Psoas muscle (tissue), 8 donors: ENCODE data around the gene UACA. TPM values are rescaled to one million over a fixed set of nuclear protein-coding genes. Genes with fewer than 3 reads are reported as not detected.

ENCODE experiments used
- ATAC-seq, 4 donors: fragments of 200-7000 bp; cut with Tn5 transposase; one replicate each; pipeline ENCODE4 v1.9.1; 2020; ENCODE audit warnings: moderate library complexity in 3 of 4, mild to moderate bottlenecking in 2 of 4
- DNase-seq, 2 donors: peaks; one replicate each; pipeline ENCODE4 v3.0.0-alpha.2; 2020
- H3K27ac ChIP-seq: fragments of 200-600 bp; one replicate; pipeline ENCODE4 v1.8.0; 2022
- H3K27me3 ChIP-seq, 3 donors: fragments of 200-600 bp in 1 of 3; one replicate each; pipeline versions ENCODE4 v1.6.1 to v1.8.0; 2013 to 2022; ENCODE audit warnings: low read length in 2 of 3, mild to moderate bottlenecking in 2 of 3, moderate library complexity in 1 of 3; ENCODE audit not compliant: insufficient read depth in 3 of 3
- H3K36me3 ChIP-seq, 2 donors: fragments of 200-600 bp in 1 of 2; one replicate each; pipeline versions ENCODE4 v1.6.1 to v1.8.0; 2013 to 2022; ENCODE audit warnings: low read depth in 1 of 2, mild to moderate bottlenecking in 1 of 2, moderate library complexity in 1 of 2; ENCODE audit not compliant: insufficient read depth in 1 of 2
- H3K4me1 ChIP-seq: fragments of 200-600 bp; one replicate; pipeline ENCODE4 v1.8.0; 2022
- H3K4me3 ChIP-seq: fragments of 200-600 bp; one replicate; pipeline ENCODE4 v1.8.0; 2022; ENCODE audit warnings: mild to moderate bottlenecking
- H3K9me3 ChIP-seq: fragments of 200-600 bp; one replicate; pipeline ENCODE4 v1.8.0; 2022
- CTCF ChIP-seq: fragments of 200-600 bp; IDR thresholded peaks from one replicate; pipeline ENCODE4 v1.8.0; 2022; ENCODE audit warnings: antibody characterized with exemption
- WGBS, 3 donors: extraction: QIAGEN DNeasy Blood & Tissue Kit; methylation state at CpG; one replicate each; pipeline versions ENCODE4 v1.1.6 to v1.1.7; 2013; 5-methylcytosine and 5-hydroxymethylcytosine counted together
- intact Hi-C, 2 donors: fragments of 100-400 bp; cut with DNase I; formaldehyde crosslinking; loops; one replicate each; pipeline versions ENCODE4 v1.11.0 to v1.14.2; 2022
- polyA plus RNA-seq, 3 donors: library from polyadenylated mRNA; stranded (reverse); fragments of 200-250 nt; gene quantifications; one replicate each; pipeline ENCODE4 v1.2.3, GENCODE V29; 2013
- total RNA-seq, 4 donors: library from RNA; stranded (reverse); fragmentation: NEBNext Ultra II Directional in 2 of 4; extraction: Animal tissue kit (Norgen Biotek cat#: 25700) in 2 of 4; gene quantifications; one replicate each; pipeline versions ENCODE4 v1.2.1 to v1.2.4, GENCODE V29; 2021 to 2023
- donor health status: healthy with polysubstance abuse.
- donor health status: DM: no; HTN: no; CAD: no; lungs with moderate emphysema.
- donor health status: Bipolar disorder and iron deficiency.
- donor health status: healthy.
- donor health status: DM: yes; HTN: yes; CAD: no.
- donor health status: DM: no; HTN: no; CAD: no.
- donor health status: DM: no; HTN: no; CAD: no.
- donor health status: DM: yes; HTN: yes; CAD: no.

Gene UACA
- total and polyA plus RNA-seq, 7 donors: 17.0 to 426 (median 138) TPM

GRCh38 chr15:70633103-70633831 is 130.1 kb downstream of the UACA start:
- H3K27ac ChIP-seq: no peak overlapping the region
- no peaks in the 10 kb centered on the region for H3K9me3 ChIP-seq
- no peak for TF ChIP-seq CTCF
- intact Hi-C loops: loop anchor here in 1 of 2 donors (10.0 kb wide), 1 partner anchor 58 kb away; no protein-coding TSS in a partner anchor
- DNase-seq: no peak
- no peak for ATAC-seq
- peaks cover 0 to 11% of the 10 kb centered on the region in 2 donors for H3K36me3 ChIP-seq
- 68 to 72% (median 70%) methylated on average over 12 of the region's 12 CpGs for WGBS, 3 donors
- H3K27me3 ChIP-seq: no peaks in the 10 kb centered on the region
- H3K4me3 ChIP-seq: no peak overlapping the region
- H3K4me1 ChIP-seq: no peaks in the 10 kb centered on the region

- no peak for TF ChIP-seq CTCF
- peaks cover 0 to 11% of the 10 kb centered on the region in 2 donors for H3K36me3 ChIP-seq
- WGBS, 3 donors: 85 to 90% (median 87%) methylated on average over 5 of the region's 5 CpGs
- H3K4me3 ChIP-seq: no peak overlapping the region
- intact Hi-C loops: loop anchor here in 1 of 2 donors (10.0 kb wide), 1 partner anchor 58 kb away; no protein-coding TSS in a partner anchor
- H3K27ac ChIP-seq: no peak overlapping the region
- no peaks in the 10 kb centered on the region for H3K27me3 ChIP-seq
- ATAC-seq (no peak), DNase-seq (no peak)
- no peaks in the 10 kb centered on the region for H3K9me3 ChIP-seq
- H3K4me1 ChIP-seq: no peaks in the 10 kb centered on the region
Measured at GRCh38 chr15:70632491-70633102, 130.8 kb downstream of the UACA start.

GRCh38 chr15:70632079-70632478 is 131.3 kb downstream of the UACA start:
- ATAC-seq (no peak), DNase-seq (no peak)
- no peak for TF ChIP-seq CTCF
- intact Hi-C loops: loop anchor here in 1 of 2 donors (10.0 kb wide), 1 partner anchor 57 kb away; no protein-coding TSS in a partner anchor
- Histone ChIP-seq H3K27ac (no peak overlapping the region), H3K4me3 (no peak overlapping the region), H3K4me1 (no peaks in the 10 kb centered on the region), H3K9me3 (no peaks in the 10 kb centered on the region), H3K27me3 (no peaks in the 10 kb centered on the region), H3K36me3 (peaks cover 0 to 11% of the 10 kb centered on the region in 2 donors)
- 85 to 87% (median 86%) methylated on average over 4 of the region's 4 CpGs for WGBS, 3 donors

- Histone ChIP-seq H3K27ac (no peak overlapping the region), H3K4me1 (no peaks in the 10 kb centered on the region), H3K4me3 (no peak overlapping the region), H3K36me3 (peaks cover 0 to 5% of the 10 kb centered on the region in 2 donors), H3K9me3 (no peaks in the 10 kb centered on the region), H3K27me3 (no peaks in the 10 kb centered on the region)
- TF ChIP-seq CTCF: no peak
- ATAC-seq (no peak), DNase-seq (no peak)
- 89 to 94% (median 92%) methylated on average over 11 of the region's 11 CpGs for WGBS, 3 donors
- intact Hi-C loops: loop anchor here in 1 of 2 donors (10.0 kb wide), 1 partner anchor 55 kb away; no protein-coding TSS in a partner anchor
Measured at GRCh38 chr15:70629735-70630273, 133.6 kb downstream of the UACA start.
